Keratinocyte (primary cell): Measurements from ENCODE around the gene SLC12A3.

ENCODE experiments used
- EZH2 ChIP-seq: IDR thresholded peaks from one replicate; pipeline ENCODE4 v1.6.1; 2012; ENCODE audit warnings: inconsistent platforms, mild to moderate bottlenecking, low read length, moderate library complexity
- TF ChIP-seq, protein P1 (sequence below), 3 experiments: IDR thresholded peaks in 1 of 3; conservative IDR thresholded peaks in 1 of 3; optimal IDR thresholded peaks in 1 of 3; 2 replicates in 2 of 3; 3 replicates in 1 of 3; pipeline versions ENCODE3 to v1.5.1; 2011; ENCODE audit warnings: low read length in 3 of 3, mild to moderate bottlenecking in 3 of 3, moderate library complexity in 2 of 3, control low read depth in 1 of 3, inconsistent platforms in 1 of 3; ENCODE audit not compliant: insufficient read depth in 2 of 3; ENCODE audit errors: extremely low read depth in 1 of 3

DNA sequence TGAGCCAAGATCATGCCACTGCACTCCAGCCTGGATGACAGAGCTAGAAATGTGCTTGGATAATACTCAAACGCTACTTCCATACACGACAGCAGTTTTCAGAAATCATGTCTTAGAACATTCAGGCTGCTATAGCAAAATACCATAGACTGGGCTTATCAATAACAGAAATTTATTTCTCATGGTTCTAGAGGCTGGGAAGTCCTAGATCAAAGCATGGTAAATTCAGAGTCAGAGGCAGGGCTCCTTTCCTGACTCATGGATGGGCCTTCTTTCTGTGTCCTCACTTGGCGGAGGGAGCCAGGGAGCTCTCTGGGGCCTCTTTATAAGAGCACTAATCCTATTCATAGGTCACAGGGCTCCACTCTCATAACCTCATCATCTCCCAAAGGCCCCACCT, 42.4 kb downstream of the SLC12A3 start:
- TF ChIP-seq, protein P1, sequence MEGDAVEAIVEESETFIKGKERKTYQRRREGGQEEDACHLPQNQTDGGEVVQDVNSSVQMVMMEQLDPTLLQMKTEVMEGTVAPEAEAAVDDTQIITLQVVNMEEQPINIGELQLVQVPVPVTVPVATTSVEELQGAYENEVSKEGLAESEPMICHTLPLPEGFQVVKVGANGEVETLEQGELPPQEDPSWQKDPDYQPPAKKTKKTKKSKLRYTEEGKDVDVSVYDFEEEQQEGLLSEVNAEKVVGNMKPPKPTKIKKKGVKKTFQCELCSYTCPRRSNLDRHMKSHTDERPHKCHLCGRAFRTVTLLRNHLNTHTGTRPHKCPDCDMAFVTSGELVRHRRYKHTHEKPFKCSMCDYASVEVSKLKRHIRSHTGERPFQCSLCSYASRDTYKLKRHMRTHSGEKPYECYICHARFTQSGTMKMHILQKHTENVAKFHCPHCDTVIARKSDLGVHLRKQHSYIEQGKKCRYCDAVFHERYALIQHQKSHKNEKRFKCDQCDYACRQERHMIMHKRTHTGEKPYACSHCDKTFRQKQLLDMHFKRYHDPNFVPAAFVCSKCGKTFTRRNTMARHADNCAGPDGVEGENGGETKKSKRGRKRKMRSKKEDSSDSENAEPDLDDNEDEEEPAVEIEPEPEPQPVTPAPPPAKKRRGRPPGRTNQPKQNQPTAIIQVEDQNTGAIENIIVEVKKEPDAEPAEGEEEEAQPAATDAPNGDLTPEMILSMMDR (optimal IDR thresholded peaks at IDR 0.05 in 1 of 3, IDR thresholded peaks at IDR 0.05 in 1 of 3, conservative IDR thresholded peaks at IDR 0.05 in 1 of 3; ENCODE audit: extremely low read depth in 1 of 3, insufficient read depth in 2 of 3, low read length in 3 of 3) = no peak
- no peak for TF ChIP-seq EZH2
